PC-3 (cell line): ENCODE data around the gene MED12L. TPM values are rescaled to one million over a fixed set of nuclear protein-coding genes. Genes with fewer than 3 reads are reported as not detected.

Experiments used
- ATAC-seq: fragments of 200-7000 bp; cut with Tn5 transposase; 2 replicates; pipeline ENCODE4 v1.9.1; 2020; ENCODE audit warnings: mild to moderate bottlenecking, moderate library complexity
- BruUV-seq: library from RNA; stranded (reverse); fragments of 400-500 nt; replicated peaks from 2 replicates; lab custom pipeline; 2021; lab: Mats Ljungman, UMichigan
- CTCF ChIA-PET: fragments of 300-600 bp; sonication (Branson Sonifier 250); formaldehyde crosslinking; loops from one replicate; lab custom pipeline; 2022; ENCODE audit warnings: antibody characterized with exemption; lab: Charles Lee
- POLR2A ChIA-PET: fragments of 300-600 bp; sonication (Branson Sonifier 250); formaldehyde crosslinking; loops from one replicate; lab custom pipeline; 2022; ENCODE audit warnings: antibody characterized with exemption; ENCODE audit not compliant: unreplicated experiment; lab: Charles Lee
- DNase-seq: peaks from one replicate; pipeline ENCODE4 v3.0.0-alpha.2; 2015
- H2AFZ ChIP-seq: fragments of 300-600 bp; sonication (generic); 2 replicates; pipeline ENCODE4 v1.6.0; 2016; ENCODE audit warnings: antibody characterized with exemption, low read length
- H3F3A ChIP-seq: fragments of 300-600 bp; sonication (generic); one replicate; pipeline ENCODE4 v1.6.0; 2017; ENCODE audit warnings: antibody characterized with exemption, low read length, control low read depth, mild to moderate bottlenecking; ENCODE audit not compliant: unreplicated experiment
- H3K27ac ChIP-seq: fragments of 300-600 bp; sonication (generic); 2 replicates; pipeline ENCODE4 v1.5.1; 2016; ENCODE audit warnings: mild to moderate bottlenecking, low read length
- H3K27me3 ChIP-seq: fragments of 300-600 bp; sonication (generic); 2 replicates; pipeline ENCODE4 v1.6.1; 2016; ENCODE audit warnings: low read length, mixed read lengths
- H3K36me3 ChIP-seq: fragments of 300-600 bp; sonication (generic); 2 replicates; pipeline ENCODE4 v1.6.1; 2016; ENCODE audit warnings: low read depth, mixed run types, low read length, mixed read lengths
- H3K4me1 ChIP-seq: fragments of 300-600 bp; sonication (generic); 2 replicates; pipeline ENCODE4 v1.5.1; 2016; ENCODE audit warnings: low read length; ENCODE audit not compliant: insufficient read depth
- H3K4me2 ChIP-seq: fragments of 300-600 bp; sonication (generic); 2 replicates; pipeline ENCODE4 v1.6.0; 2016; ENCODE audit warnings: low read length
- H3K4me3 ChIP-seq: fragments of 300-600 bp; sonication (generic); 2 replicates; pipeline ENCODE4 v1.5.1; 2016; ENCODE audit warnings: mild to moderate bottlenecking, low read length, mixed read lengths
- H3K79me2 ChIP-seq: fragments of 300-600 bp; sonication (generic); 2 replicates; pipeline ENCODE4 v1.6.1; 2017; ENCODE audit warnings: low read length, mixed read lengths
- H3K9ac ChIP-seq: fragments of 300-600 bp; sonication (generic); 2 replicates; pipeline ENCODE4 v1.6.0; 2016; ENCODE audit warnings: mild to moderate bottlenecking, low read length
- H3K9me2 ChIP-seq: fragments of 300-600 bp; sonication (generic); replicated peaks from 2 replicates; pipeline ENCODE4 v1.6.1; 2016; ENCODE audit warnings: mixed run types, low read length, mixed read lengths
- H3K9me3 ChIP-seq: fragments of 300-600 bp; sonication (generic); 2 replicates; pipeline ENCODE4 v1.6.1; 2016; ENCODE audit warnings: low read length, mixed read lengths
- H4K20me1 ChIP-seq: fragments of 300-600 bp; sonication (generic); 2 replicates; pipeline ENCODE4 v1.6.1; 2016; ENCODE audit warnings: low read length, mixed read lengths
- EZH2 ChIP-seq: fragments of 300-600 bp; sonication (generic); IDR thresholded peaks from one replicate; pipeline ENCODE4 v1.6.1; 2017; ENCODE audit warnings: antibody characterized with exemption, mild to moderate bottlenecking, low read length; ENCODE audit not compliant: unreplicated experiment
- EZH2phosphoT487 ChIP-seq: fragments of 300-600 bp; sonication (generic); IDR thresholded peaks from 2 replicates; pipeline ENCODE4 v1.6.1; 2018; ENCODE audit warnings: mild to moderate bottlenecking, antibody characterized with exemption, low read length, borderline replicate concordance
- intact Hi-C: fragments of 100-400 bp; cut with micrococcal nuclease; formaldehyde crosslinking; loops from 2 replicates; pipeline ENCODE4 v1.9.0; 2023
- total RNA-seq: library from RNA; depleted of rRNA; stranded (reverse); fragments of >200 nt; gene quantifications from 2 replicates; pipeline ENCODE4 v1.2.3, GENCODE V29; 2014
- TF ChIP-seq, protein P1 (sequence below): fragments of 300-600 bp; sonication (generic); conservative IDR thresholded peaks from 2 replicates; pipeline ENCODE4 v1.5.1; 2017; ENCODE audit warnings: antibody characterized with exemption, low read depth, mild to moderate bottlenecking, low read length

Gene MED12L
- total RNA-seq, 1 experiment from 2014 or later = 0.55 TPM

- Histone ChIP-seq H3K27me3 (peaks cover 20% of the 10 kb centered on the region), H3K9me2 (no peaks in the 10 kb centered on the region), H3K4me1 (no peaks in the 10 kb centered on the region), H3K27ac (no peak overlapping the region), H3K9me3 (no peaks in the 10 kb centered on the region), H2AFZ (no peak overlapping the region), H3K4me3 (no peak overlapping the region), H3K4me2 (no peak overlapping the region), H3F3A (no peaks in the 10 kb centered on the region), H3K36me3 (no peaks in the 10 kb centered on the region), H3K9ac (no peak overlapping the region), H4K20me1 (no peaks in the 10 kb centered on the region), H3K79me2 (no peaks in the 10 kb centered on the region)
- BruUV-seq = no TSS peak
- ATAC-seq (no peak), DNase-seq (no peak)
- TF ChIP-seq EZH2phosphoT487 (no peak), EZH2 (no peak)
- TF ChIP-seq, protein P1, sequence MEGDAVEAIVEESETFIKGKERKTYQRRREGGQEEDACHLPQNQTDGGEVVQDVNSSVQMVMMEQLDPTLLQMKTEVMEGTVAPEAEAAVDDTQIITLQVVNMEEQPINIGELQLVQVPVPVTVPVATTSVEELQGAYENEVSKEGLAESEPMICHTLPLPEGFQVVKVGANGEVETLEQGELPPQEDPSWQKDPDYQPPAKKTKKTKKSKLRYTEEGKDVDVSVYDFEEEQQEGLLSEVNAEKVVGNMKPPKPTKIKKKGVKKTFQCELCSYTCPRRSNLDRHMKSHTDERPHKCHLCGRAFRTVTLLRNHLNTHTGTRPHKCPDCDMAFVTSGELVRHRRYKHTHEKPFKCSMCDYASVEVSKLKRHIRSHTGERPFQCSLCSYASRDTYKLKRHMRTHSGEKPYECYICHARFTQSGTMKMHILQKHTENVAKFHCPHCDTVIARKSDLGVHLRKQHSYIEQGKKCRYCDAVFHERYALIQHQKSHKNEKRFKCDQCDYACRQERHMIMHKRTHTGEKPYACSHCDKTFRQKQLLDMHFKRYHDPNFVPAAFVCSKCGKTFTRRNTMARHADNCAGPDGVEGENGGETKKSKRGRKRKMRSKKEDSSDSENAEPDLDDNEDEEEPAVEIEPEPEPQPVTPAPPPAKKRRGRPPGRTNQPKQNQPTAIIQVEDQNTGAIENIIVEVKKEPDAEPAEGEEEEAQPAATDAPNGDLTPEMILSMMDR = no peak
- POLR2A ChIA-PET = no interaction called here
- intact Hi-C loops = no loop called here
- CTCF ChIA-PET = no interaction called here
Measured at GRCh38 chr3:151256749-151257148, 171.3 kb downstream of the MED12L start.

- H3K4me1 ChIP-seq = no peaks in the 10 kb centered on the region
- DNase-seq = no peak
- no peak overlapping the region for H3K27ac ChIP-seq
- no TSS peak for BruUV-seq
- H3K9me2 ChIP-seq = no peaks in the 10 kb centered on the region
- no peaks in the 10 kb centered on the region for H3K36me3 ChIP-seq
- H3F3A ChIP-seq = no peaks in the 10 kb centered on the region
- TF ChIP-seq EZH2 = no peak
- TF ChIP-seq, protein P1 = no peak
- no peak for TF ChIP-seq EZH2phosphoT487
- no peak overlapping the region for H3K4me3 ChIP-seq
- intact Hi-C loops = no loop called here
- H3K9ac ChIP-seq = no peak overlapping the region
- H3K9me3 ChIP-seq = no peaks in the 10 kb centered on the region
- H2AFZ ChIP-seq = no peak overlapping the region
- POLR2A ChIA-PET = no interaction called here
- H3K4me2 ChIP-seq = no peak overlapping the region
- no peaks in the 10 kb centered on the region for H4K20me1 ChIP-seq
- ATAC-seq = no peak
- CTCF ChIA-PET = no interaction called here
- no peaks in the 10 kb centered on the region for H3K79me2 ChIP-seq
- H3K27me3 ChIP-seq = peaks cover 20% of the 10 kb centered on the region
Measured at GRCh38 chr3:151259664-151260063, 174.2 kb downstream of the MED12L start.

DNA sequence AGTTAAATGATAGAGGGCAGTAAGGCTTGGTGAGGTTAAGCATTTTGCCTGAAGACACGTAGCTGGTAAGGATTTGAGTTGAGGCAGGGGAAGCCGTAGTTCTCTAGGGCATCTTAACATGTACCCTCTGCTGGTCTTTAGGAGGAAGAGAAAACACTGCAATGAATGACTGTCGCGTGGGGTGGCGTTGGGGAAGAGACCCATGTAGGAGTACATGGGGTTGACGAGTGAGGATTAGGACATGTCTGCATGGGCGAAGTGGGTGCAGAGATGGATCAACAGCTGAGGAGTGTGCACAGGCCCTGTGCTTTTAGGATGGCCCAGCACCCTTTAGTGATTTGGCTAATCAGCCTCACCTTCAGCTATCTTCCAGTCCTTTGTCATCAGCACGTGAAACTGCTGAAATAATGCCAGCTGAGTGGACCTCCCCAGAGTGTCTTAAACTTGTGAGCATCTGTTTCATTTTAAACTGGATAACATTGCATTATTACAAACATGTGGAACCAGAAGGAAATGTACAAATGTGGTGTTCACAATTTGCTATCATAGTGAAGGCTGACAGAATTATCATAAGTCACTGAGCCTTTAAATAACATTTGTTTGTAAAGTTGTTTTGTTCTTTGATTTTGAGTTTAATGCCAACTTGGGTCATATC is 177.5 kb downstream of the MED12L start:
- H3K9me2 ChIP-seq = no peaks in the 10 kb centered on the region
- H3K36me3 ChIP-seq = no peaks in the 10 kb centered on the region
- intact Hi-C loops = no loop called here
- no peaks in the 10 kb centered on the region for H4K20me1 ChIP-seq
- no peaks in the 10 kb centered on the region for H3K79me2 ChIP-seq
- H3K4me1 ChIP-seq = no peaks in the 10 kb centered on the region
- no peaks in the 10 kb centered on the region for H3K9me3 ChIP-seq
- no peaks in the 10 kb centered on the region for H3F3A ChIP-seq
- no peak overlapping the region for H3K27ac ChIP-seq
- DNase-seq = no peak
- peaks cover 12% of the 10 kb centered on the region; the same call in 1 of the 2 replicates for H3K27me3 ChIP-seq
- H3K4me2 ChIP-seq = no peak overlapping the region
- BruUV-seq = no TSS peak
- H3K9ac ChIP-seq = no peak overlapping the region
- H3K4me3 ChIP-seq = no peak overlapping the region
- H2AFZ ChIP-seq = no peak overlapping the region
- ChIA-PET POLR2A (no interaction called here), CTCF (no interaction called here)
- no peak for ATAC-seq
- no peak for TF ChIP-seq EZH2phosphoT487
- TF ChIP-seq, protein P1 = no peak
- TF ChIP-seq EZH2 = no peak
